OCI-LY7 (cell line): ENCODE data around the gene DGKE.

Source experiments
- EZH2phosphoT487 ChIP-seq: fragments of 200-600 bp; sonication (generic); IDR thresholded peaks from 2 replicates; pipeline ENCODE4 v1.6.1; 2018; ENCODE audit warnings: low read depth, borderline replicate concordance, mild to moderate bottlenecking, mixed run types, antibody characterized with exemption, low read length, moderate library complexity, mixed read lengths
- TF ChIP-seq, protein P1 (sequence below): fragments of 200-600 bp; sonication (generic); conservative IDR thresholded peaks from 2 replicates; pipeline ENCODE4 v1.5.1; 2014; ENCODE audit warnings: mild to moderate bottlenecking, antibody characterized with exemption, low read length, moderate library complexity, mixed read lengths

DNA sequence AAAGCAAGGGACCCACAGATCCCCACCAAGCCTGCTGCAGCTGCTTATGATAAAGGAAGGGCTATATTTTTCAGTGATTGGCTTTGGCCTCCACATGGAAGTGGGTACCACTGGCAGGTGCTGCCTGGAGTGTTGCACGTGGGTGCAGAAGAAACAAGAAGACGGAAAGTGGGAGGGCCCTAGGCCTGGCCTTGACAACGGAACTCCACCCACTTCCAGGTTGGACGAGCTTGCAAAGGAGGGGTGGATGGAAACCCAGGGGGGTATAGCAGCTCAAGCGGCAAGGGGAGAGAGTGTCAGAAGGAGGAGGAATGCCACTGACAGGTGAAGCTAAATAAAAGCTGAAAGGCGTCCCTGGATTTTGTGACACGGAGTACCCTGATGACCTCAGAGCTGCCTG lies 59.6 kb downstream of the DGKE start:
- TF ChIP-seq, protein P1, sequence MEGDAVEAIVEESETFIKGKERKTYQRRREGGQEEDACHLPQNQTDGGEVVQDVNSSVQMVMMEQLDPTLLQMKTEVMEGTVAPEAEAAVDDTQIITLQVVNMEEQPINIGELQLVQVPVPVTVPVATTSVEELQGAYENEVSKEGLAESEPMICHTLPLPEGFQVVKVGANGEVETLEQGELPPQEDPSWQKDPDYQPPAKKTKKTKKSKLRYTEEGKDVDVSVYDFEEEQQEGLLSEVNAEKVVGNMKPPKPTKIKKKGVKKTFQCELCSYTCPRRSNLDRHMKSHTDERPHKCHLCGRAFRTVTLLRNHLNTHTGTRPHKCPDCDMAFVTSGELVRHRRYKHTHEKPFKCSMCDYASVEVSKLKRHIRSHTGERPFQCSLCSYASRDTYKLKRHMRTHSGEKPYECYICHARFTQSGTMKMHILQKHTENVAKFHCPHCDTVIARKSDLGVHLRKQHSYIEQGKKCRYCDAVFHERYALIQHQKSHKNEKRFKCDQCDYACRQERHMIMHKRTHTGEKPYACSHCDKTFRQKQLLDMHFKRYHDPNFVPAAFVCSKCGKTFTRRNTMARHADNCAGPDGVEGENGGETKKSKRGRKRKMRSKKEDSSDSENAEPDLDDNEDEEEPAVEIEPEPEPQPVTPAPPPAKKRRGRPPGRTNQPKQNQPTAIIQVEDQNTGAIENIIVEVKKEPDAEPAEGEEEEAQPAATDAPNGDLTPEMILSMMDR, result no peak
- no peak for TF ChIP-seq EZH2phosphoT487
